Esophagus muscularis mucosa (tissue), 4 donors: ENCODE data around the gene PCNX3. TPM values are rescaled to one million over a fixed set of nuclear protein-coding genes. Genes with fewer than 3 reads are reported as not detected.
A peak's percentile ranks its signal among the peaks of the same experiment; 100 is the strongest.

ENCODE experiments used
- DNase-seq: peaks from one replicate; pipeline ENCODE4 v3.0.0-alpha.2; 2017; ENCODE audit errors: extremely low spot score
- H3K27ac ChIP-seq, 4 donors: fragments of 200-600 bp; sonication (generic); replicated peaks in 1 of 4; 1 replicate in 3 of 4; 2 replicates in 1 of 4; pipeline ENCODE4 v1.5.1; 2016 to 2019; ENCODE audit warnings: mild to moderate bottlenecking in 1 of 4
- H3K27me3 ChIP-seq, 4 donors: fragments of 200-600 bp; sonication (generic); one replicate each; pipeline versions ENCODE4 v1.5.1 to v1.6.0; 2016 to 2019
- H3K36me3 ChIP-seq, 4 donors: fragments of 200-600 bp; sonication (generic); one replicate each; pipeline ENCODE4 v1.5.1; 2016 to 2019
- H3K4me1 ChIP-seq, 4 donors: fragments of 200-600 bp; sonication (generic); one replicate each; pipeline ENCODE4 v1.5.1; 2016 to 2019
- H3K4me3 ChIP-seq, 4 donors: fragments of 200-600 bp; sonication (generic); 1 replicate in 2 of 4; 2 replicates in 2 of 4; pipeline ENCODE4 v1.5.1; 2016 to 2019; ENCODE audit warnings: mild to moderate bottlenecking in 4 of 4, moderate library complexity in 1 of 4
- H3K9me3 ChIP-seq, 4 donors: fragments of 200-600 bp; sonication (generic); 1 replicate in 3 of 4; 2 replicates in 1 of 4; pipeline ENCODE4 v1.5.1; 2016 to 2019
- EP300 ChIP-seq: sonication (generic); formaldehyde crosslinking; IDR thresholded peaks from one replicate; pipeline ENCODE4 v1.6.1; 2017; ENCODE audit warnings: antibody characterized with exemption
- POLR2A ChIP-seq: fragments of 450-650 bp; IDR thresholded peaks from one replicate; pipeline ENCODE4 v1.6.1; 2017; ENCODE audit warnings: antibody characterized with exemption, moderate library complexity, mild to moderate bottlenecking, low read depth
- POLR2AphosphoS5 ChIP-seq, 2 donors: sonication (generic); formaldehyde crosslinking; IDR thresholded peaks; one replicate each; pipeline ENCODE4 v1.6.1; 2017; ENCODE audit warnings: antibody characterized with exemption in 2 of 2
- WGBS: methylation state at CpG from one replicate; pipeline ENCODE4 v1.1.5; 2018; 5-methylcytosine and 5-hydroxymethylcytosine counted together
- intact Hi-C: fragments of 100-400 bp; cut with DNase I; formaldehyde crosslinking; loops from one replicate; pipeline ENCODE4 v1.15.1; 2023
- total RNA-seq, 4 donors: library from RNA; depleted of rRNA; stranded (reverse); fragments of >200 nt; gene quantifications; one replicate each; pipeline versions ENCODE4 v1.1.0 to v1.2.1, GENCODE V29; 2016
- TF ChIP-seq, protein P1 (sequence below), 3 experiments: fragments of 200-600 bp in 2 of 3; fragments of 450-650 bp in 1 of 3; sonication (generic) in 2 of 3; IDR thresholded peaks; one replicate each; pipeline ENCODE4 v1.5.1; 2017 to 2019; ENCODE audit warnings: antibody characterized with exemption in 3 of 3, mild to moderate bottlenecking in 2 of 3, moderate library complexity in 1 of 3

Gene PCNX3
- 10 to 100 TPM; 21.4 to 43.1 (median 27.1) TPM for total RNA-seq

DNA sequence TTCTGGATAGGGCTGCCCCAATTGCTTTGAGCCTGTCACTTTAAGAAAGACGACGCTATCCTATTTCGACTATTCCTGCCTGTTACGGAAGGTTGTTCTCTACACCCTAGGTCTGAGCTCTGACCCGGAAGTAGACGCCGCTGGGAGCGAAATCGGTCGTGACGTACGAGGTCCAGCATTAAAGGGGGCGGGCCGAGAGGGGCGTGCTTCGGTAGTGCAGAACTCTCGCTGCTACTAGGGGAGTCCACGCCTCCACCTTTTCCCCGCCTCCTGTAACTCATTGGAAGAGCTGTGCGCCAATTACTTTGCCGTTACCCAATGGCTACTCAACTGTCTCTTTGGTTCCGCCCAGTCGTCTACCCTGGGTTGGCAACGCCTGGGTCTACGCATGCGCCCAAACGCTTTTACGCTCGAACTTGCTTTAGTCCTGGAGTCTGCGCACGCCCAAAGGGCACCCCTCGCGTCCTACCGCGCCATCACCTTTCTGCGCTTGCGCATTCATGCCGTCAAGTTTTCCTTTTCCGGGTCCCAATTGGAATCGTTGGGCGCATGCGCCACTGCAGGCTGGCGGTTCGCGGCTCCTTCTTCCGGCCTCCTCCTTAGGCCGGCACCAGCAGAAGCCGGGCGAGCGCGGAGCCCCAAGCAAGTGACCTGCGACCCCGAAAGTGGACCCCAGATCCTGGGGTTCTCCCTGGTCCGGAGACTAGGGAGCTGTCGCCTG is at the start of gene PCNX3:
PCNX3 (plus strand) TSS at position 548 of the 721 bp plus-strand sequence. CDS start 536 bp downstream, outside the sequence.
- TF ChIP-seq, protein P1, sequence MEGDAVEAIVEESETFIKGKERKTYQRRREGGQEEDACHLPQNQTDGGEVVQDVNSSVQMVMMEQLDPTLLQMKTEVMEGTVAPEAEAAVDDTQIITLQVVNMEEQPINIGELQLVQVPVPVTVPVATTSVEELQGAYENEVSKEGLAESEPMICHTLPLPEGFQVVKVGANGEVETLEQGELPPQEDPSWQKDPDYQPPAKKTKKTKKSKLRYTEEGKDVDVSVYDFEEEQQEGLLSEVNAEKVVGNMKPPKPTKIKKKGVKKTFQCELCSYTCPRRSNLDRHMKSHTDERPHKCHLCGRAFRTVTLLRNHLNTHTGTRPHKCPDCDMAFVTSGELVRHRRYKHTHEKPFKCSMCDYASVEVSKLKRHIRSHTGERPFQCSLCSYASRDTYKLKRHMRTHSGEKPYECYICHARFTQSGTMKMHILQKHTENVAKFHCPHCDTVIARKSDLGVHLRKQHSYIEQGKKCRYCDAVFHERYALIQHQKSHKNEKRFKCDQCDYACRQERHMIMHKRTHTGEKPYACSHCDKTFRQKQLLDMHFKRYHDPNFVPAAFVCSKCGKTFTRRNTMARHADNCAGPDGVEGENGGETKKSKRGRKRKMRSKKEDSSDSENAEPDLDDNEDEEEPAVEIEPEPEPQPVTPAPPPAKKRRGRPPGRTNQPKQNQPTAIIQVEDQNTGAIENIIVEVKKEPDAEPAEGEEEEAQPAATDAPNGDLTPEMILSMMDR (IDR thresholded peaks at IDR 0.05): peak in 1 of 3 experiments; percentile 35
- TF ChIP-seq EP300: no peak
- peak; percentile 19 for TF ChIP-seq POLR2A
- peak; percentile 88 to 95 for TF ChIP-seq POLR2AphosphoS5 (IDR thresholded peaks at IDR 0.05)
- DNase-seq: peak; percentile 100
- peak within 1 kb of the TSS; percentile 87 to 97 (median 96) for H3K27ac ChIP-seq
- peaks cover 26 to 51% (median 49%) of the 10 kb centered on the region in 4 donors for H3K36me3 ChIP-seq
- H3K9me3 ChIP-seq: no peaks in the 10 kb centered on the region
- WGBS: 0% methylated on average over 36 of the region's 55 CpGs
- H3K4me3 ChIP-seq: peak within 1 kb of the TSS; percentile 72 to 96 (median 82)
- no peaks in the 10 kb centered on the region for H3K27me3 ChIP-seq
- intact Hi-C loops: loop anchor here (2.0 kb wide), 1 partner anchor 41 kb away; no protein-coding TSS in a partner anchor
- peaks cover 40 to 60% (median 55%) of the 10 kb centered on the region in 4 donors for H3K4me1 ChIP-seq

DNA sequence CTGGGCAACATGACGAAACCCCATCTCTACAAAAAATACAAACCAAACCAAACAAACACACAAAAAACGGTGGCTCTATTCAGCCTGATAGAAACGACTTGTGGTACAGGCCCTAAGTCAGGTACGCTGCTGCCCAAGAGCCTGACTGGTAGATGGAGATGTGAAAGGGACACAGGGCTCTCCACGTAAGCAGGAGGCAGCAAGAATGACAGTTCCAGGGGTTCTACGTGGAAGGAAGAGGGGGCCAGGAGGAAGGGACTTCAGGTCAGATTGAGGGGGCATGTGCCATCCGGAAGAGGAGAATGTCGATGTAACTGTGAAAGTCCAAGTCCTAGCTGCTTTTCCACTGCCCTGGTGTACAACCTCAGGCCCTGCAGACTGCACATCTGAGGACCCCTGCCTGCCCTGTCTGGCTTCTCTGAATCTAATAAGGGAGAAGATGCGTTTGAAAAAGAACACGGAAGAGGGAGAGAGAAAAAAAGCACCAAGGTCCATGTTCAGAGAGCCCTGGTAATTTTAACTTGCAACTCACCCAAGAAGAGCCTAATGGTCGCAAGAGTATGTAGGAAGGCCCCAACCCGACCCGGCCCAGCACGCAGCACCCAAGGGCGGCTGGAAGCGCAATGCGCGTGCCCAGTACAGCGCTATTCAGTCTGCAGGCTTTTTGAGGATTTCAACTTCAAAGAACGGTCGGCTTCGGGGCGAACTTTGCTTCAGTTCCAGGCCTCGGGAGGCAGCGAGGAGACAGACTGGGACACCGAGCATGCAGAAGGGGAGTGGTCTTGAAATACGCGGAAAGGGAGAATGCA is 46.2 kb upstream of the PCNX3 start:
- no peak for DNase-seq
- 9% methylated on average over 21 of the region's 28 CpGs for WGBS
- Histone ChIP-seq H3K27me3 (no peaks in the 10 kb centered on the region), H3K9me3 (no peaks in the 10 kb centered on the region), H3K4me1 (peaks cover 50 to 71% (median 58%) of the 10 kb centered on the region in 4 donors), H3K4me3 (peak overlapping the region; percentile 78 to 98 (median 88)), H3K27ac (peak overlapping the region; percentile 95 to 99 (median 96)), H3K36me3 (peaks cover 0 to 2% (median 0%) of the 10 kb centered on the region in 4 donors)
- TF ChIP-seq POLR2AphosphoS5 (IDR thresholded peaks at IDR 0.05) (no peak), EP300 (no peak), POLR2A (no peak)
- TF ChIP-seq, protein P1 (IDR thresholded peaks at IDR 0.05): no peak
- intact Hi-C loops: no loop called here

DNA sequence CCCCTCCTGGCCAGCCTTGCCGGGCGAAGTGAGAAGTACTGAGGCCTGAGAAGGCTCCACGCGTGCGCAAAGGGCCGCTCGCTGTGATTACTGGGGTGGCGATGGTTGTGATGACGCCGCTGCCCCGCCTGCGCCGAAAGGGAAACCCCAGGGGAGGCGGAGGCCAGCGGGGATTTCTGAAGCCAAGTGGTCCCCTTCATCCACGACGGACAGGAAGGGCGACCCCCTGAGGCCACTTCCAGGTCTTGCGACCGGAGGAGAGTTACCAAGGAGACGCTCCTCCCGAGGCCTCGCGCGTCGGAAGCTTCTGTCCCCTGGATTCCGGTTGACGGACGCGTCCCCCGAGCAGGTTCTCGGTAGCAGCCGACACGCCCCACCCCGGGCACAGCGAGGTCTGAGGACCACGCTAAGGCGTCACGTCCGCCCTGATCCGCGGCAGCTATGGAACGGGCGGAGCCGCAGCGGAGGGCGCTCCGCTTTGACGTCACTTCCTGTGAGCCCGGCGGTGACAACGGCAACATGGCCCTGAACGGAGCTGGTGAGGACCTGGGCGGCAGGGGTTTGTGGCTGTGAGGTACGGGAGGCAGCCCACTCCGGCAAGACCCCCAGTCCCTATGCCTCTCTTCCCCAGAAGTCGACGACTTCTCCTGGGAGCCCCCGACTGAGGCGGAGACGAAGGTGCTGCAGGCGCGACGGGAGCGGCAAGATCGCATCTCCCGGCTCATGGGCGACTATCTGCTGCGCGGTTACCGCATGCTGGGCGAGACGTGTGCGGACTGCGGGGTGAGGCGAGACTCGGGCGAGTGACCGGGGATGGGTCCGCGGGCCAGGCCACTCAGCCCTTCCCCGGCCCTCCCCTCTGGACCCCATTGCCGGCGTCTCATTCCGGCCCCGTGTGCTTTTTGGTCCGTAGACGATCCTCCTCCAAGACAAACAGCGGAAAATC is 45.3 kb upstream of the PCNX3 start, which contains the start of gene ZNRD2:
ZNRD2 (plus strand) TSS at position 505 of the 946 bp plus-strand sequence; CDS start at position 520, 15 bp downstream.
- peak within 1 kb of the TSS; percentile 78 to 98 (median 88) for H3K4me3 ChIP-seq

More for the DNA sequence above, 45.3 kb upstream of the PCNX3 start, which contains the start of gene ZNRD2:
- intact Hi-C loops: loop anchor here (2.0 kb wide), 1 partner anchor 29 kb away; no protein-coding TSS in a partner anchor
- peak; percentile 75 for TF ChIP-seq EP300
- TF ChIP-seq, protein P1 (IDR thresholded peaks at IDR 0.05): peak; percentile 40 to 44 (median 40)
- TF ChIP-seq POLR2AphosphoS5 (IDR thresholded peaks at IDR 0.05): peak in 1 of 2 donors; percentile 99
- peak; percentile 50 for TF ChIP-seq POLR2A
- peaks cover 0 to 2% (median 0%) of the 10 kb centered on the region in 4 donors for H3K36me3 ChIP-seq
- WGBS: 3% methylated on average over 5 of the region's 89 CpGs
- peak within 1 kb of the TSS; percentile 95 to 99 (median 96) for H3K27ac ChIP-seq
- no peaks in the 10 kb centered on the region for H3K9me3 ChIP-seq
- H3K27me3 ChIP-seq: no peaks in the 10 kb centered on the region
- H3K4me1 ChIP-seq: peaks cover 57 to 80% (median 65%) of the 10 kb centered on the region in 4 donors
- peak; percentile 100 for DNase-seq
